Endothelial cell of umbilical vein (primary cell): ENCODE results near the gene RAB31. TPM values are rescaled to one million over a fixed set of nuclear protein-coding genes. Genes with fewer than 3 reads are reported as not detected.

Experiments used
- BruUV-seq: library from RNA; stranded (reverse); fragments of 400-500 nt; replicated peaks from 2 replicates; lab custom pipeline; 2021; lab: Mats Ljungman, UMichigan
- CTCF ChIA-PET: fragments of 300-600, 350-600 bp; sonication (Branson Sonifier 250); formaldehyde crosslinking; loops from one replicate; lab custom pipeline; 2021; ENCODE audit warnings: antibody characterized with exemption, inconsistent platforms; lab: Charles Lee
- POLR2A ChIA-PET: fragments of 300-600, 350-600 bp; sonication (Branson Sonifier 250); formaldehyde crosslinking; loops from one replicate; lab custom pipeline; 2021; ENCODE audit warnings: antibody characterized with exemption, inconsistent platforms; lab: Charles Lee
- DNase-seq: peaks from one replicate; pipeline ENCODE4 v3.0.0-alpha.2; 2011; ENCODE audit warnings: low read depth, low spot score
- FAIRE-seq: peaks from 2 replicates; lab custom pipeline; 2011; peaks lifted over from hg19 to GRCh38; lab: Jason Lieb, UNC
- H2AFZ ChIP-seq: 2 replicates; pipeline ENCODE4 v1.6.0; 2012; ENCODE audit warnings: low read depth, low read length, control low read depth, inconsistent platforms
- H3K27ac ChIP-seq: 2 replicates; pipeline ENCODE4 v1.5.1; 2011; ENCODE audit warnings: low read depth, mild to moderate bottlenecking, control low read depth, low read length, moderate library complexity; ENCODE audit not compliant: insufficient read depth
- H3K27me3 ChIP-seq, 2 experiments: 2 replicates each; pipeline versions ENCODE4 v1.6.0 to v1.6.1; 2011; ENCODE audit warnings: low read length in 2 of 2, mixed read lengths in 1 of 2; ENCODE audit not compliant: control insufficient read depth in 2 of 2, insufficient read depth in 2 of 2
- H3K36me3 ChIP-seq, 2 experiments: 2 replicates in 1 of 2; 3 replicates in 1 of 2; pipeline ENCODE4 v1.5.1; 2011; ENCODE audit warnings: low read length in 2 of 2, mild to moderate bottlenecking in 1 of 2, moderate library complexity in 1 of 2; ENCODE audit not compliant: control insufficient read depth in 2 of 2, insufficient read depth in 2 of 2; ENCODE audit errors: extremely low read depth in 1 of 2
- H3K4me1 ChIP-seq: 3 replicates; pipeline ENCODE4 v1.5.1; 2011; ENCODE audit warnings: mild to moderate bottlenecking, low read length; ENCODE audit not compliant: control insufficient read depth, insufficient read depth; ENCODE audit errors: extremely low read depth
- H3K4me2 ChIP-seq: 2 replicates; pipeline ENCODE4 v1.6.1; 2011; ENCODE audit warnings: low read length, control low read depth, mixed read lengths; ENCODE audit not compliant: insufficient read depth
- H3K4me3 ChIP-seq, 3 experiments: fragments of 200-600 bp in 1 of 3; sonication (generic), shearing (Covaris generic) in 1 of 3; replicated peaks in 1 of 3; 2 replicates each; pipeline ENCODE4 v1.5.1; 2011 to 2016; ENCODE audit warnings: control low read depth in 3 of 3, low read length in 3 of 3, mild to moderate bottlenecking in 2 of 3, inconsistent platforms in 1 of 3, low read depth in 1 of 3, moderate library complexity in 1 of 3; ENCODE audit not compliant: insufficient read depth in 1 of 3
- H3K79me2 ChIP-seq: 2 replicates; pipeline ENCODE4 v1.6.0; 2012; ENCODE audit warnings: low read length, inconsistent platforms; ENCODE audit not compliant: control insufficient read depth, insufficient read depth
- H3K9ac ChIP-seq: replicated peaks from 2 replicates; pipeline ENCODE3; 2011; ENCODE audit warnings: low read length, control low read depth; ENCODE audit not compliant: insufficient read depth; ENCODE audit errors: extremely low read depth
- H3K9me1 ChIP-seq: replicated peaks from 3 replicates; pipeline ENCODE4 v1.6.0; 2011; ENCODE audit warnings: mild to moderate bottlenecking, low read length; ENCODE audit not compliant: control insufficient read depth, insufficient read depth; ENCODE audit errors: extremely low read depth
- H3K9me3 ChIP-seq: replicated peaks from 2 replicates; pipeline ENCODE4 v1.5.1; 2012; ENCODE audit warnings: low read length, inconsistent platforms; ENCODE audit not compliant: control insufficient read depth, insufficient read depth
- H4K20me1 ChIP-seq: replicated peaks from 2 replicates; pipeline ENCODE3; 2011; ENCODE audit warnings: mild to moderate bottlenecking, low read length; ENCODE audit not compliant: control insufficient read depth, insufficient read depth; ENCODE audit errors: extremely low read depth
- EZH2 ChIP-seq: IDR thresholded peaks from 2 replicates; pipeline ENCODE4 v1.6.1; 2012; ENCODE audit warnings: borderline replicate concordance, low read depth, mild to moderate bottlenecking, moderate library complexity, low read length, inconsistent platforms; ENCODE audit not compliant: severe bottlenecking
- FOS ChIP-seq: IDR thresholded peaks from 2 replicates; pipeline ENCODE4 v1.6.1; 2011; ENCODE audit warnings: mild to moderate bottlenecking, low read length, moderate library complexity, borderline replicate concordance; ENCODE audit not compliant: insufficient read depth
- GATA2 ChIP-seq: IDR thresholded peaks from 2 replicates; pipeline ENCODE4 v1.7.0; 2011; ENCODE audit warnings: low read depth, mild to moderate bottlenecking, moderate library complexity, mixed read lengths, low read length; ENCODE audit not compliant: insufficient read length, insufficient read depth
- JUN ChIP-seq: IDR thresholded peaks from 2 replicates; pipeline ENCODE4 v1.6.1; 2011; ENCODE audit warnings: borderline replicate concordance, low read depth; ENCODE audit not compliant: insufficient read length, insufficient read depth
- MYC ChIP-seq: IDR thresholded peaks from one replicate; pipeline ENCODE4 v1.6.1; 2011; ENCODE audit warnings: mild to moderate bottlenecking, low read depth, low read length
- POLR2A ChIP-seq: IDR thresholded peaks from 2 replicates; pipeline ENCODE4 v1.6.1; 2012; ENCODE audit warnings: low read depth, mild to moderate bottlenecking, control low read depth, low read length
- POLR2AphosphoS5 ChIP-seq: IDR thresholded peaks from 2 replicates; pipeline ENCODE4 v1.6.1; 2012; ENCODE audit warnings: low read depth, mild to moderate bottlenecking, control low read depth, low read length, moderate library complexity; ENCODE audit not compliant: insufficient read depth
- dilution Hi-C: fragments of 300-500 bp; cut with MboI; formaldehyde crosslinking; loops from one replicate; pipeline ENCODE4 v1.15.0; 2019; ENCODE audit warnings: low sequenced_read_pairs; ENCODE audit not compliant: extremely low pct_ligation_motif_present
- intact Hi-C: fragments of 100-400 bp; cut with micrococcal nuclease; formaldehyde crosslinking; loops from one replicate; pipeline ENCODE4 v1.10.0; 2022
- polyA plus RNA-seq, 4 experiments: library from polyadenylated mRNA; depleted of rRNA in 3 of 4; stranded (reverse) in 3 of 4; unstranded in 1 of 4; fragments of >200 nt; gene quantifications; 2 replicates each; pipeline versions ENCODE4 v1.2.1 to v1.2.3, GENCODE V29; 2011 to 2012; ENCODE audit warnings: missing spikeins in 1 of 4
- total RNA-seq: library from RNA; stranded (reverse); gene quantifications from 2 replicates; pipeline ENCODE4 v1.2.3, GENCODE V29; 2021
- TF ChIP-seq, protein P1 (sequence below), 2 donors: IDR thresholded peaks; 1 replicate in 1 of 2; 2 replicates in 1 of 2; pipeline ENCODE4 v1.5.1; 2011; ENCODE audit warnings: low read length in 2 of 2, mild to moderate bottlenecking in 2 of 2, moderate library complexity in 2 of 2, control low read depth in 1 of 2, inconsistent platforms in 1 of 2, low read depth in 1 of 2; ENCODE audit not compliant: insufficient read depth in 1 of 2; ENCODE audit errors: extremely low read depth in 1 of 2
- TF ChIP-seq, protein P2 (sequence below): IDR thresholded peaks from 2 replicates; pipeline ENCODE4 v1.6.1; 2011; ENCODE audit not compliant: insufficient read depth, insufficient read length

Gene RAB31
- total and polyA plus RNA-seq, 2 donors (not counting 3 experiments of a cell fraction or from before 2014, with no cell fraction given): 30.5 TPM

DNA sequence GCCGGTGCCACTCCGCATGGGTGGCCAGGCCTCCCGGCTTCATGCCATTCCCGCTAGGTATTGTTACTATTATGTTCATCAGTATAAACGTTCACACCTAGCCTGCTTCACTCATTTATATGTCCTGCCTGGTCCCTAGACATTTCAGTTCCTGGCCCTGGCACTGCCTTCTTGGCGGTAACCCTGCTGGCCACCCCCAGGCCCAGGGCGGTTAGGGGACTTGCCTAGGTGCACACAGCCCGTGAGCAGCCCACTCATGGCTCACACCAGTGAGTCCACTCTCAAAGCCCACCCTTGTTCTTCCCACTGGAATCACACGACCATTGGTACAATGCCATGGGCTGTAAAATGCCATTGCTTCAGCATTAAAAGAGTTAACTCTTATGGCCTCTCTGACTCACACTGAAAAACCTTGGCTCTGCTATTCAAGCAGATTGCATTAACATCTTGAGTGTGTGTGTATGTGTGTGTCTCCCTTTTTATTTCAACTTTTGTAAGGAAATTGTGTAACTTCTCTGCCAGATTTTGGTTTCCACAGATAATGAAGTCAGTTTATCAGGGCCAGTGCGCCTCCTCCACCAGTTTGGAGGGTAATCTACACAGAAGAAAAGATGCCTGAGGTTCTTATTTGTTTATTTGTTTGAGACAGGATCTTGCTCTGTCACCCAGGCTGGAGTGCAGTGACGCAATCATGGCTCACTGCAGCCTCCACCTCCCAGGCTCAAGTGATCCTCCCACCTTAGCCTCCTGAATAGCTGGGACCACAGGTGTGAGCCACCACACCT, 74.2 kb downstream of the RAB31 start:
- ChIA-PET CTCF (no interaction called here), POLR2A (no interaction called here)
- no peaks in the 10 kb centered on the region for H3K79me2 ChIP-seq
- FAIRE-seq (no peak), DNase-seq (no peak)
- no peaks in the 10 kb centered on the region for H4K20me1 ChIP-seq
- no peaks in the 10 kb centered on the region for H3K36me3 ChIP-seq
- H3K4me2 ChIP-seq: no peak overlapping the region
- no peak overlapping the region for H2AFZ ChIP-seq
- no peak overlapping the region for H3K27ac ChIP-seq
- TF ChIP-seq POLR2AphosphoS5: no peak
- TF ChIP-seq POLR2A: no peak
- TF ChIP-seq JUN: no peak
- TF ChIP-seq EZH2: no peak
- TF ChIP-seq MYC: no peak
- TF ChIP-seq, protein P1, sequence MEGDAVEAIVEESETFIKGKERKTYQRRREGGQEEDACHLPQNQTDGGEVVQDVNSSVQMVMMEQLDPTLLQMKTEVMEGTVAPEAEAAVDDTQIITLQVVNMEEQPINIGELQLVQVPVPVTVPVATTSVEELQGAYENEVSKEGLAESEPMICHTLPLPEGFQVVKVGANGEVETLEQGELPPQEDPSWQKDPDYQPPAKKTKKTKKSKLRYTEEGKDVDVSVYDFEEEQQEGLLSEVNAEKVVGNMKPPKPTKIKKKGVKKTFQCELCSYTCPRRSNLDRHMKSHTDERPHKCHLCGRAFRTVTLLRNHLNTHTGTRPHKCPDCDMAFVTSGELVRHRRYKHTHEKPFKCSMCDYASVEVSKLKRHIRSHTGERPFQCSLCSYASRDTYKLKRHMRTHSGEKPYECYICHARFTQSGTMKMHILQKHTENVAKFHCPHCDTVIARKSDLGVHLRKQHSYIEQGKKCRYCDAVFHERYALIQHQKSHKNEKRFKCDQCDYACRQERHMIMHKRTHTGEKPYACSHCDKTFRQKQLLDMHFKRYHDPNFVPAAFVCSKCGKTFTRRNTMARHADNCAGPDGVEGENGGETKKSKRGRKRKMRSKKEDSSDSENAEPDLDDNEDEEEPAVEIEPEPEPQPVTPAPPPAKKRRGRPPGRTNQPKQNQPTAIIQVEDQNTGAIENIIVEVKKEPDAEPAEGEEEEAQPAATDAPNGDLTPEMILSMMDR (IDR thresholded peaks at IDR 0.05; ENCODE audit: extremely low read depth in 1 of 2, insufficient read depth in 1 of 2, low read depth in 1 of 2, low read length in 2 of 2): no peak
- no peak for TF ChIP-seq GATA2
- TF ChIP-seq, protein P2, sequence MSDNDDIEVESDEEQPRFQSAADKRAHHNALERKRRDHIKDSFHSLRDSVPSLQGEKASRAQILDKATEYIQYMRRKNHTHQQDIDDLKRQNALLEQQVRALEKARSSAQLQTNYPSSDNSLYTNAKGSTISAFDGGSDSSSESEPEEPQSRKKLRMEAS: no peak
- TF ChIP-seq FOS: no peak
- H3K9me1 ChIP-seq: no peaks in the 10 kb centered on the region
- no TSS peak for BruUV-seq
- no peaks in the 10 kb centered on the region for H3K9me3 ChIP-seq
- no peak overlapping the region for H3K9ac ChIP-seq
- intact Hi-C loops: no loop called here
- no peak overlapping the region for H3K4me3 ChIP-seq
- H3K4me1 ChIP-seq: no peaks in the 10 kb centered on the region
- dilution Hi-C loops: no loop called here
- H3K27me3 ChIP-seq: no peaks in the 10 kb centered on the region
